ENCODE results near the gene DDX3X.
A peak's percentile ranks its signal among the peaks of the same experiment; 100 is the strongest.
"Not testable (repeated sequence)": the region's sequence is repeated elsewhere in the genome, so short reads cannot be mapped to it uniquely, and the experiment has no call there.

Gene DDX3X

GRCh38 chrX:41333744-41334362 is at the start of gene DDX3X:
DDX3X (plus strand) TSS chrX:41334162; CDS start chrX:41334253, 91 bp downstream.
- peak; percentile 87 for DNase-seq

- not testable (repeated sequence) for DNase-seq
These were observed 48.0 kb upstream of the DDX3X start for GRCh38 chrX:41285928-41286327.

GRCh38 chrX:41288641-41289040 is 45.3 kb upstream of the DDX3X start:
- DNase-seq: no peak

- no peak for DNase-seq
These were observed 44.9 kb upstream of the DDX3X start for GRCh38 chrX:41289095-41289494.

GRCh38 chrX:41291309-41291708 is 42.7 kb upstream of the DDX3X start:
- no peak for DNase-seq

GRCh38 chrX:41293269-41293668 is 40.7 kb upstream of the DDX3X start:
- no peak for DNase-seq

GRCh38 chrX:41300758-41301437 is 33.1 kb upstream of the DDX3X start:
- DNase-seq: no peak

- DNase-seq: no peak
These were observed 32.5 kb upstream of the DDX3X start for GRCh38 chrX:41301438-41301824.

GRCh38 chrX:41302370-41302769 is 31.6 kb upstream of the DDX3X start:
- no peak for DNase-seq

GRCh38 chrX:41303013-41303412 is 30.9 kb upstream of the DDX3X start:
- DNase-seq: no peak

- DNase-seq: no peak
These were observed 29.8 kb upstream of the DDX3X start for GRCh38 chrX:41304178-41304577.

GRCh38 chrX:41308884-41309647 is 24.9 kb upstream of the DDX3X start:
- DNase-seq: no peak

GRCh38 chrX:41312786-41313185 is 21.2 kb upstream of the DDX3X start:
- no peak for DNase-seq

GRCh38 chrX:41313419-41313818 is 20.5 kb upstream of the DDX3X start:
- no peak for DNase-seq

- no peak for DNase-seq
These were observed 19.8 kb upstream of the DDX3X start for GRCh38 chrX:41314204-41314603.

GRCh38 chrX:41314881-41315280 is 19.1 kb upstream of the DDX3X start:
- no peak for DNase-seq

- DNase-seq: not testable (repeated sequence)
These were observed 17.7 kb upstream of the DDX3X start for GRCh38 chrX:41316266-41316665.

GRCh38 chrX:41317477-41318208 is 16.3 kb upstream of the DDX3X start:
- DNase-seq: no peak

- DNase-seq: no peak
These were observed 13.6 kb upstream of the DDX3X start for GRCh38 chrX:41320393-41320792.

GRCh38 chrX:41322821-41323603 is 10.9 kb upstream of the DDX3X start:
- DNase-seq: no peak

- DNase-seq: no peak
These were observed 7.5 kb upstream of the DDX3X start for GRCh38 chrX:41326431-41326830.

GRCh38 chrX:41327341-41327740 is 6.6 kb upstream of the DDX3X start:
- no peak for DNase-seq
